LNCAP (cell line): ENCODE measurements around the gene EXOSC10.

ENCODE experiments used
- TF ChIP-seq, protein P1 (sequence below): fragments of 450-650 bp; IDR thresholded peaks from 2 replicates; pipeline ENCODE4 v1.5.1; 2017; ENCODE audit warnings: mild to moderate bottlenecking

The EXOSC10 gene

DNA sequence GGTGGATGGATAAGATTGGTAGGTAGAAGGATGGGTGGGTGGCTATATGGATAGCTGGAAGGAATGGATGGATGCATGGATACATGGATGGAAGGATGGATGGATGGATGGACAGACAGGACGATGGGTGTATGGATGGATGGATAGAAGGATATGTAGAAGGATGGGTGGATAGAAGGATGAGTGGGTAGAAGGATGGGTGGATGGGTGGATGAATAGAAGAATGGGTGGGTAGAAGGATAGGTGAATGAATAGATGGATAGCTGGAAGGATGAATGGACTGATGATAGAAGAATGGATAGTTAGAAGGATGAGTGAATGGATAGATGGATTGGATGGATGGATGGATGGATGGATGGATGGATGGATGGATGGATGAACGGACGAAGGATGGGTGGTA lies 57.6 kb downstream of the EXOSC10 start:
- TF ChIP-seq, protein P1, sequence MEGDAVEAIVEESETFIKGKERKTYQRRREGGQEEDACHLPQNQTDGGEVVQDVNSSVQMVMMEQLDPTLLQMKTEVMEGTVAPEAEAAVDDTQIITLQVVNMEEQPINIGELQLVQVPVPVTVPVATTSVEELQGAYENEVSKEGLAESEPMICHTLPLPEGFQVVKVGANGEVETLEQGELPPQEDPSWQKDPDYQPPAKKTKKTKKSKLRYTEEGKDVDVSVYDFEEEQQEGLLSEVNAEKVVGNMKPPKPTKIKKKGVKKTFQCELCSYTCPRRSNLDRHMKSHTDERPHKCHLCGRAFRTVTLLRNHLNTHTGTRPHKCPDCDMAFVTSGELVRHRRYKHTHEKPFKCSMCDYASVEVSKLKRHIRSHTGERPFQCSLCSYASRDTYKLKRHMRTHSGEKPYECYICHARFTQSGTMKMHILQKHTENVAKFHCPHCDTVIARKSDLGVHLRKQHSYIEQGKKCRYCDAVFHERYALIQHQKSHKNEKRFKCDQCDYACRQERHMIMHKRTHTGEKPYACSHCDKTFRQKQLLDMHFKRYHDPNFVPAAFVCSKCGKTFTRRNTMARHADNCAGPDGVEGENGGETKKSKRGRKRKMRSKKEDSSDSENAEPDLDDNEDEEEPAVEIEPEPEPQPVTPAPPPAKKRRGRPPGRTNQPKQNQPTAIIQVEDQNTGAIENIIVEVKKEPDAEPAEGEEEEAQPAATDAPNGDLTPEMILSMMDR: no peak

DNA sequence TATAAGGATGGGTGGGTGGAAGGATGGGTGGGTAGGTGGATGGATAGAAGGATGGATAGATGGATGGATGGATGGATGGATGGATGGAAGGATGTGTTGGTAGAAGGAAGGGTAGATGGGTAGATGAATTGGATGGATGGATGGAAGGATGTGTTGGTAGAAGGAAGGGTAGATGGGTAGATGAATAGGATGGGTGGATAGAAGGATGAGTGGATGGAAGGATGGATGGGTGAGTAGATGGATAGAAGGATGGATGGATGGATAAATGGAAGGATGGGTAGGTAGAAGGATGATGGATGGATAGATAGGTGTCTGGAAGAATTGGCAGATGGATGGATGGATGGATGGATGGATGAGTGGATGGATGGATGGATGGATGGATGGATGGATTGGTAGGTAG lies 58.6 kb downstream of the EXOSC10 start:
- TF ChIP-seq, protein P1: no peak

DNA sequence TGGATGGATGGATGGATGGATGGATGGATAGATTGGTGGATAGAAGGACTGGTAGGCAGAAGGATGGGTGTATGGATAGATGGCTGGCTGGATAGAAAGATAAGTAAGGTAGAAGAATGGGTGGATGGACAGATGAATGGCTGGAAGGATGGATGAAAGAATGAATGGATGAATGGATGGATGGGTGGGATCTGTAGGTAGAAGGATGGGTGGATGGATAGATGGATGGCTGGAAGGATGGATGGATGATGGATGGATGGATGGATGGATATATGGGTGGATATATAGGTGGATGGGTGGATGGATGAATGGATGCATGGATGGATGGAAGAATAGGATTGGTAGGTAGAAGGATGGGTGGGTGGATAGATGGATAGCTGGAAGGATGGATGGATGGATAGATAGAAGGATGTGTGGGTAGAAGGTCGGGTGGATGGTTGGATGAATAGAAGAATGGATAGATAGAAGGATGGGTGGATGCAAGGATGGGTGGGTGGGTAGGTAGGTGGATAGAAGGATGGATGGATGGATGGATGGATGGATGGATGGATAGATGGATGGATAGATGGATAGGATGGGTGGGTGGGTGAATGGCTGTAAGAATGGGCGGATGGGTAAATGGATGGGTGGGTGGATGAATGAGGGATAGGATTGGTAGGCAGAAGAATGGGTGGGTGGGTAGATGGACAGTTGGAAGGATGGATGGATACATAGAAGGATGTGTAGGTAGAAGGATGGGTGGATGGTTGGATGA lies 60.1 kb downstream of the EXOSC10 start:
- TF ChIP-seq, protein P1: no peak

DNA sequence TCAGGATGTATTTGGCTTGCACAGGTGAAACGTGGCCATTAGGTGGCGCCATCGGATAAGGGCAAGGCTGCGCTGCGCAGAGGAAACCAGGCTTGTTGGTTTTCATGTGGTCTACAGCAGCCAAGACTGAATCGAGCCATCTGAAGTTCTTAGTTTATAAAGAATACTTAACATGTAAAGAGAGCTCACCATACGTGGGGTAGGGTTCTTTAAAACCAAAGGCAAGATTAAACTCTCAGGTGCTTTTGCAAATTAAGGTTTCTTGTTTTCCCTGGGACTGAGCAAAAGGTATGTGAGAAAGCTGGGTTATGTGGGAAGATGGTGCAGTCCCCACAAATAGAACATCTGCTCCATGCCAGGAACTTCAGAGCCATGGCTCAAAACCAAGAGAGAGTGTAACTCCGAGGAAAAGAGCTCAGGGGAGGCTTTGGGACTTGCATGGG lies 61.9 kb downstream of the EXOSC10 start:
- TF ChIP-seq, protein P1: peak; percentile 97

DNA sequence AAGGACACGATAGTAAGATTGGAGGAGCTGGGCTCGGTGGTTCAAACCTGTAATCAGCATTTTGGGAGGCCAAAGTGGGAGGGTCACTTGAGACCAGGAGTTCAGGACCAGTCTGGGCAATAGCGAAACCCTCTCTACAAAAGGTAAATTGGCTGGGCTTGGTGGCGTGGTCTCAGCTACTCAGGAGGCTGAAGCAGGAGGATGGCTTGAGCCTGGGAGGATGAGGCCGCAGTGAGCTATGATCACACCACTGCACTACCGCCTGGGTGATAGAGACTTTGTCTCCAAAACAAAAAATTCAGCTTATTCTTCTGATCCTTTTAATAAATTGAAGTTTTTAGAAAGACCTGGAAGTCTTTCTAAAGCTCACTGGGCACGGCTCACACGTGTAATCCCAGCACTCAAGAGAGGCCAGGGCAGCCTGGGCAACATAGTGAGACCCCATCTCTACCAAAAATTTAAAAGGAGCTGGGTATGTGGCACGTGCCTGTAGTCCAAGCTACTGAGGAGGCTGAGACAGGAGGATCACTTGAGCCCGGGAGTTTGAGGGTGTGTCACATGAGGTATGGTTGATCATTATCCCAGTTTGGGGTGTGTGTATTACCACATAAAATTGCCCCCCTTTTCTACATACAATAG lies 67.9 kb downstream of the EXOSC10 start:
- TF ChIP-seq, protein P1: no peak

DNA sequence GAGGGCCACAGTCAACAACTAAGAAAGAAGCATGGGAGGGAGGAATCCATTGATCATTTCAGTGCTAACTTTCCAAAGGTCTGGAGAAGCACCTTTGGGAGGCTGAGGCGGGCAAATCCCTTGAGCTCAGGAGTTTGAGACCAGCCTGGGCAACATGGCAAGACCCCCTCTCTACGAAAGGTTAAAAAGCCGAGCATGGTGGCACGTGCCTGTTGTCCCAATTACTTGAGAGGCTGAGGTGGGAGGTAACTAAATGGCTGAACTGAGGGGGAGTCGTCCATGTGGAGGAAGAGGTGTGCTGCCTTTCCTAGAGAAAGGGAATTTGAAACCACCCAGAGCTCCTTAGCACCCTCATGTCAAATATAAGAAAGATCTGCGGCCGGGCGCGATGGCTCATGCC lies 68.8 kb downstream of the EXOSC10 start:
- TF ChIP-seq, protein P1: no peak

DNA sequence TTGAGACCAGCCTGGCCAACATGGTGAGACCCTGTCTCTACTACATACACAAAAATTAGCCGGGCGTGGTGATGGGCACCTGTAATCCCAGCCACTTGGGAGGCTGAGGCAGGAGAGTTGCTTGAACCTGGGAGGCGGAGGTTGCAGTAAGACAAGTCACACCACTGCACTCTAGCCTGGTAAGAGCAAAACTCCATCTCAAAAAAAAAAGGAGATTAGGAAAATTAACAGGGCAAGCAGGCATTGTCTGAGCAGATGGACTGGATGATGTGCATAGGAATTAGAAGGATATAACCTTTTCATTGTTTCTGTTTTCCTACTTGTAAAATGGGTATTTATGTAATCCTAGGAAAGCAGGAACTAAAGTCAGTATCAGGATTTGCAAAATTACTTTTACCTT lies 71.7 kb downstream of the EXOSC10 start:
- TF ChIP-seq, protein P1: no peak
